ENCODE results near the gene DPH2. TPM values are rescaled to one million over a fixed set of nuclear protein-coding genes. Genes with fewer than 3 reads are reported as not detected.

The DPH2 gene
- total RNA-seq, 1 donor from 2014 or later: 9.5 TPM

- H3K27ac ChIP-seq: peak overlapping the region; percentile 16
- H3K36me3 ChIP-seq: no peaks in the 10 kb centered on the region
Measured at GRCh38 chr1:44019466-44019948, 49.7 kb downstream of the DPH2 start.

GRCh38 chr1:44020464-44020863 is 50.7 kb downstream of the DPH2 start:
- no peak overlapping the region for H3K27ac Mint-ChIP-seq
- peaks cover 34% of the 10 kb centered on the region for H3K4me1 Mint-ChIP-seq
- H3K4me3 ChIP-seq: no peak overlapping the region
- peaks cover 3% of the 10 kb centered on the region for H4K20me1 ChIP-seq (ENCODE audit: low read depth)
- no peaks in the 10 kb centered on the region for H3K27me3 ChIP-seq
- H3K36me3 ChIP-seq: no peaks in the 10 kb centered on the region
- no peak overlapping the region for H3K9ac ChIP-seq
- H3K4me2 ChIP-seq: no peak overlapping the region
- H2AFZ ChIP-seq (replicated peaks): no peak overlapping the region
- no peaks in the 10 kb centered on the region for H3K9me3 Mint-ChIP-seq
- peaks cover 18% of the 10 kb centered on the region for H3K4me1 ChIP-seq
- H3K27ac ChIP-seq: no peak overlapping the region
- H3K27me3 Mint-ChIP-seq (ENCODE audit: insufficient read depth, low read depth): peaks cover 8% of the 10 kb centered on the region
- H3K4me3 Mint-ChIP-seq: no peak overlapping the region
- no peaks in the 10 kb centered on the region for H3F3A ChIP-seq (ENCODE audit: low read depth)
- DNase-seq (ENCODE audit: low spot score): no peak
- H3K79me2 ChIP-seq (ENCODE audit: low read depth): no peaks in the 10 kb centered on the region
- no peaks in the 10 kb centered on the region for H3K9me3 ChIP-seq (ENCODE audit: low read depth)
- TF ChIP-seq CTCF (IDR thresholded peaks at IDR 0.05): no peak
- no peak for TF ChIP-seq EZH2 (IDR thresholded peaks at IDR 0.05)
- no peak for TF ChIP-seq EZH2phosphoT487 (IDR thresholded peaks at IDR 0.05)
- H3K36me3 Mint-ChIP-seq: peaks cover 10% of the 10 kb centered on the region

More at GRCh38 chr1:44019466-44019948, 49.7 kb downstream of the DPH2 start:
- Histone ChIP-seq H3K4me1 (peaks cover 20% of the 10 kb centered on the region), H2AFZ (replicated peaks) (no peak overlapping the region), H3F3A (ENCODE audit: low read depth) (no peaks in the 10 kb centered on the region), H3K27me3 (no peaks in the 10 kb centered on the region), H3K79me2 (ENCODE audit: low read depth) (no peaks in the 10 kb centered on the region), H3K9ac (no peak overlapping the region), H4K20me1 (ENCODE audit: low read depth) (peaks cover 4% of the 10 kb centered on the region), H3K9me3 (ENCODE audit: low read depth) (no peaks in the 10 kb centered on the region), H3K4me3 (no peak overlapping the region), H3K4me2 (no peak overlapping the region)
- H3K36me3 Mint-ChIP-seq: peaks cover 6% of the 10 kb centered on the region
- peak; percentile 45 for DNase-seq (ENCODE audit: low spot score)
- H3K9me3 Mint-ChIP-seq: no peaks in the 10 kb centered on the region
- peaks cover 38% of the 10 kb centered on the region for H3K4me1 Mint-ChIP-seq
- H3K27ac Mint-ChIP-seq: no peak overlapping the region
- no peak overlapping the region for H3K4me3 Mint-ChIP-seq
- no peak for TF ChIP-seq CTCF (IDR thresholded peaks at IDR 0.05)
- peaks cover 4% of the 10 kb centered on the region for H3K27me3 Mint-ChIP-seq (ENCODE audit: insufficient read depth, low read depth)

- Mint-ChIP-seq H3K4me1 (peaks cover 28% of the 10 kb centered on the region), H3K27me3 (ENCODE audit: insufficient read depth, low read depth) (peaks cover 8% of the 10 kb centered on the region), H3K27ac (no peak overlapping the region), H3K9me3 (no peaks in the 10 kb centered on the region), H3K36me3 (peaks cover 10% of the 10 kb centered on the region), H3K4me3 (no peak overlapping the region)
- Histone ChIP-seq H3K4me2 (no peak overlapping the region), H3K4me1 (peaks cover 11% of the 10 kb centered on the region), H3K79me2 (ENCODE audit: low read depth) (no peaks in the 10 kb centered on the region), H3F3A (ENCODE audit: low read depth) (no peaks in the 10 kb centered on the region), H2AFZ (replicated peaks) (no peak overlapping the region), H3K9me3 (ENCODE audit: low read depth) (no peaks in the 10 kb centered on the region), H3K4me3 (no peak overlapping the region), H3K27me3 (no peaks in the 10 kb centered on the region), H3K9ac (no peak overlapping the region), H4K20me1 (ENCODE audit: low read depth) (peaks cover 3% of the 10 kb centered on the region), H3K36me3 (no peaks in the 10 kb centered on the region), H3K27ac (no peak overlapping the region)
- TF ChIP-seq EZH2 (IDR thresholded peaks at IDR 0.05) (no peak), CTCF (IDR thresholded peaks at IDR 0.05) (no peak), EZH2phosphoT487 (IDR thresholded peaks at IDR 0.05) (no peak)
- no peak for DNase-seq (ENCODE audit: low spot score)
Measured at GRCh38 chr1:44021156-44021555, 51.3 kb downstream of the DPH2 start.

All from neural progenitor cell (in vitro differentiated cells).